Measurements from ENCODE around the gene RFLNA.

Gene RFLNA

GRCh38 chr12:124336742-124337520 is 42.0 kb downstream of the RFLNA start:
- DNase-seq: no peak
- no peak for TF ChIP-seq GATA1 (IDR thresholded peaks at IDR 0.05; ENCODE audit: low read depth, low read length)

DNA sequence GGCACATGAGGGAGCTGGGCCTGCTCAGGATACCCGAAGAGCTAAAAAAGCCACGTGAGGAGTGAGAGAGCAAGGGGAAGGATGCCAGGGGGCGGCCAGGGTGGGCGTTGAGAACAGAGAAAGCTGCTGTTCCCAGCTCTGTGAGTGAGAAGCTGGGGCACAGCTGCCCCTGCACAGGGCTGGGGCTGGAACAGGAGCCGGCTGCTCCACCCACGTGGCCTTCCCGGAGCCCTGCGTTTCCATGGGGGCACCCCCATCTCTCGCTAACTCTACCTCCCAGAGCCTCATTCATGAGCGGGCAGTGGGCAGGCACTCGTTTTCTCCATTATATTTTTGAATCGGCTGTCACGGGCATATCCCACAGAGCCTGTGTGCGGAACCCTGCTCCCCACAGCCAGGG is 42.7 kb downstream of the RFLNA start:
- TF ChIP-seq POLR2A (IDR thresholded peaks at IDR 0.05; ENCODE audit: low read length): no peak
- TF ChIP-seq GATA1 (IDR thresholded peaks at IDR 0.05; ENCODE audit: low read depth, low read length): no peak
- DNase-seq: no peak

DNA sequence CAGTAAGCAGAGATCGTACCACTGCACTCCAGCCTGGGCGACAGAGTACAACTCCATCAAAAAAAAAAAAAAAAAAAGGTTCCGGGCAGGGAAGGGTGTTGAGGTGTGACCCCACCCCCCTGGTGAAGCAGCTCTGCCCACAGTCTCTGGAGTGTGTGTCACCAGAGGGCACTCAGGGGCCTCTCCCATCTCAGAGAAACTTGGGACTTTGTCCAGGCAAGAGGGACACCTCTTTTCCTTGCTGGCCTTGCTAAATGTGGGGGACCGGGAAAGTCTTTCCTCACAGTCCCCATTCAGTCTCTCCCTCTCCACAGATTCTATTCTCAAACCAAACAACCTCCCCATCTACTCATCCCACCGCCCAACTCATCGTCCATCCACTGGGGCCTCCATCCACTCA is 43.6 kb downstream of the RFLNA start:
- no peak for DNase-seq
- TF ChIP-seq POLR2A (IDR thresholded peaks at IDR 0.05; ENCODE audit: low read length): no peak
- no peak for TF ChIP-seq GATA1 (IDR thresholded peaks at IDR 0.05; ENCODE audit: low read depth, low read length)

DNA sequence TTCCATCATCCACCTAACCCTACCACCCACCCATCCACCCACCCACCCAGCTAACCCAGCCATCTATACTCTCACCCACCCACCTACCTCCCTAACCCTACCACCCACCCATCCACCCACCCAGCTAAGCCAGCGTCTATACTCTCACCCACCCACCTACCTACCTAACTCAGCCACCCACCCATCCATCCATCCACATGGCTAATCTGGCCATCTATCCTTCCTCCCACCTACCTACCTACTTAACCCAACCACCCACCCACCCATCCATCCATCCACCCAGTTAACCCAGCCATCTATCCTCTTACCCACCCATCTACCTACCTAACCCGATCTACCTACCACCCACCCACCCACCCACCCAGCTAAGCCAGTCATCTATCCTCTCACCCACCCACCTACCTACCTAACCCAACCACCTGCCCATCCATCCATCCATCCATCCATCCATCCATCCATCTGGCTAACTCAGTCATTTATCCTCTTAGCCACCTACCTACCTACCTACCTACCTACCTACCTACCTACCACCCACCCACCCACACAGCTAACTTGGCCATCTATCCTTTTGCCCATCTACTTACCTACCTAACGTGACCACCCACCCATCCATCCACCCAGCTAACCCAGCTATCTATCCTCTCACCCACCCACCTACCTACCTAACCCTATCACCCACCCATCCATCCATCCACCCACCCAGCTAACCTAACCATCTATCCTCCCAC is 44.1 kb downstream of the RFLNA start:
- TF ChIP-seq POLR2A (IDR thresholded peaks at IDR 0.05; ENCODE audit: low read length) (no peak), GATA1 (IDR thresholded peaks at IDR 0.05; ENCODE audit: low read depth, low read length) (no peak)
- DNase-seq: no peak

DNA sequence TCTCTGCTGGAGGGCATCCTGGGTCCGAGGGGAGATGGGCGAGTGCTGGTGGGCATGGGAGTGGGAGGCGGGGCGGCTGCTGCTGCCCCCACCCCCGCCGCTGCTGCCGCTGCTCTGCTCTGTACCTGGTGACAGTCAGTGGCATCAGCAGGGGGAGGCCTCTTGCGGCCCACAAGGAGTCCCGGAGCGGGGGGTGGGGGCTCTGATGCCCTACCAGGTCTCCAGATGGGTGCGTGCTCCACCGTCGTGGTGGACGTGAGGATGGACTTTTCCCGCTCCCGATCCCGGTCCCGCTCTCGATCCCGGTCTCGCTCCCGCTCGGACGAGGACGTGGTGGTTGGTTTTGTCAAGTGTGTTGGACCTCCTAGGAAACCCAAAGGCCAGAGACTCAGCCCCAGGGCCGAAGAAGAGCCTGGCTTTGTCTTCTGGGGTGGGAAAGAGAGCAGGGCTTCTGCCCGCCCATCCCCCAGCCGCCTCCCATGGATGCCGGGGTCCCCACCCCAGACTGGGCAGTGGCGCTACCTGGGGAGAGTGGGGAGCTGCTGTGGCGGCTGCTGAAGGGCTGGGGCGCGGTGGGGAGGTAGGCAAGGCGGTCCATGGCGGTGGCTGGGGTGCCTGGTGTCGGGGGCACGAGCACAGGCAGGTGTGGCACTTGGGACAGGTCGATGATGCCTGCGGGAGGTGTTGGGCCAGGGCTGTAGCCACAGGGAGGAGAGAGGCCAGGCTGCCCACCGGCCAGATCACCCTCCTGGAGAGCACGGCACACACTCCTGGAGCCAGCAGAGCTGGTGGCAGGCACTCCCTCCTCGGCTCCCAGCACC is 45.4 kb downstream of the RFLNA start:
- no peak for DNase-seq
- TF ChIP-seq GATA1 (IDR thresholded peaks at IDR 0.05; ENCODE audit: low read depth, low read length) (no peak), POLR2A (IDR thresholded peaks at IDR 0.05; ENCODE audit: low read length) (no peak)

- TF ChIP-seq POLR2A (IDR thresholded peaks at IDR 0.05; ENCODE audit: low read length) (no peak), GATA1 (IDR thresholded peaks at IDR 0.05; ENCODE audit: low read depth, low read length) (no peak)
- DNase-seq: no peak
Measured at GRCh38 chr12:124341645-124342069, 46.8 kb downstream of the RFLNA start.

DNA sequence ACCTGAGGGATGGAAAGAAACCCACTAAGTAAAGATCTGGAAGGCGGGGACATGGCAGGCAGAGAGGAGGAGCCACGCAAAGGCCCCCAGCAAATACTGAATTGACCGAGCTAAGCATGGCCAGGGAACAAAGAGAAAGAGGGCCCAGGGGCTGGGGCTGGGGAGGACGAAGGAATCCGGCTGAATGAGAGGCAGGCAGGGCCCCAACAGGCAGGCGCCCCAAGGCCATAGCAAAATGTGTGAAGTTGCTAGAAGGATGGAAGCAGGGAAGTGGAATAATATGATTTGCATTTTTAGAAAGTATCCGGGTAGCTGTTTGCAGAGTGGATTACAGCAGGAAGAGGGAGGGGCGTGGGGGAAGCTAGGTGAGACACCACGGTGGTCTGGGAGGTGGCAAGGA is 49.1 kb downstream of the RFLNA start:
- no peak for TF ChIP-seq POLR2A (IDR thresholded peaks at IDR 0.05; ENCODE audit: low read length)
- no peak for TF ChIP-seq GATA1 (IDR thresholded peaks at IDR 0.05; ENCODE audit: low read depth, low read length)
- no peak for DNase-seq

- no peak for TF ChIP-seq GATA1 (IDR thresholded peaks at IDR 0.05; ENCODE audit: low read depth, low read length)
- no peak for TF ChIP-seq POLR2A (IDR thresholded peaks at IDR 0.05; ENCODE audit: low read length)
- DNase-seq: no peak
Measured at GRCh38 chr12:124344526-124344925, 49.6 kb downstream of the RFLNA start.

DNA sequence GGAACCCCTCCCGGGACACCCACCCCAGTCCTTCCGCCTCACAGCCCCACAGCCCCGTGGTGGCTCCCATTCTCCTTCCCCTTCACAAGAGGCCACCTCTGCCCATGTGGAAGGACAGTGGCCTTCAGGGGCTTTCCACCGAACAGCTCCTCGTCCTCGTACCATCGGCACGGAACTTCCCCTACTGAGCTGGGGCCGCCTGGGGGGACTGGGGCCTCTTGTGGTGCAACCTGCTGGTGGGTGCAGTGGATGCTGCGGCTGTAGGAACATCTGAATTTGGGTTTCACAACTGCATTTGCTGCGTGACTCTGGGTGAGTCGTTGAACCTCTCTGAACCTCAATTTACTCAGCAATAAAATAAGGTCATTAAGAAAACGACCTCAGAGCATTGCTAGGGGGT is 50.9 kb downstream of the RFLNA start:
- TF ChIP-seq GATA1 (IDR thresholded peaks at IDR 0.05; ENCODE audit: low read depth, low read length) (no peak), POLR2A (IDR thresholded peaks at IDR 0.05; ENCODE audit: low read length) (no peak)
- DNase-seq: no peak

DNA sequence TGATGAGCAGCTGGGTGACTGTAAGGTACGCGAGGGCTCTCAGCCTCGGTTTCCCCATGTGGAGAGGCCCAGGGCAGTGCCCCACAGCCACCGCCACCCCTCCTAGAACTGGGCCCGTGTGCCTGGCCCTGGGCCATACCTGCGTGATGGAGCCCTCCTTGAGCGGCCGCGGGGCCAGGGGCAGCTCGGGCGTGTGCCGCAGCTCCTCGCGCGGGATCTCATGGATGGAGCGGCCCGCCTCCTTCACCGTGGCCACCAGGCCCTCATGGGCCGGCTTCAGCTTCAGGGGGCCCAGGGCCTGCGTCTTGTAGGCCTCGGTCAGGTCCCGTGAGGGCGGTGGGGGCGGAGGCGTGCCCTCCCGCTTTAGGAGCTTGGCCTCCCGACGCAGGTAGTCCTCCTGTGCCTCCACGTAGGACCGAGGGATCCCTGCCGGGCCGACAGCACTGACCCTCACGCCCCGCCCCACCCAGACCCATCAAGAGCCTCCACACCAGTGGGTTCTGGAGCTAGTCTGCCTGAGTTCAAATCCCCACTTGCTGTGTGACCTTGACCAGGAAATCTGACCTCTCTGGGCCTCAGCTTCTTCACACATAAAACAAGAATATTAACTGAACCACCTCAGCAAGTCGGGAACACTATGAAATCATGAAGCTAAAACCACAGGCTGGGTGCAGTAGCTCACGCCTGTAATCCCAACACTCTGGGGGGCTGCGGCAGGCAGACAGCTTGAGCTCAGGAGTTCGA is 51.7 kb downstream of the RFLNA start:
- no peak for DNase-seq

GRCh38 chr12:124347335-124347734 is 52.4 kb downstream of the RFLNA start:
- no peak for DNase-seq
- no peak for TF ChIP-seq GATA1 (IDR thresholded peaks at IDR 0.05; ENCODE audit: low read depth, low read length)
- TF ChIP-seq POLR2A (IDR thresholded peaks at IDR 0.05; ENCODE audit: low read length): no peak

More for the DNA sequence above, 51.7 kb downstream of the RFLNA start:
- TF ChIP-seq POLR2A (IDR thresholded peaks at IDR 0.05; ENCODE audit: low read length) (no peak), GATA1 (IDR thresholded peaks at IDR 0.05; ENCODE audit: low read depth, low read length) (no peak)

- peak in 1 of 2 experiments; percentile 36 for DNase-seq
- TF ChIP-seq POLR2A (IDR thresholded peaks at IDR 0.05; ENCODE audit: low read length) (no peak), GATA1 (IDR thresholded peaks at IDR 0.05; ENCODE audit: low read depth, low read length) (no peak)
Measured at GRCh38 chr12:124347805-124348658, 53.1 kb downstream of the RFLNA start.

All from erythroblast (primary cell).